Activated CD8-positive, alpha-beta memory T cell treated with anti-CD3 and anti-CD28 coated beads, Interleukin-2, amount 50 U/mL, for 4 hours (primary cell): Measurements from ENCODE around the gene MFAP2.

Source experiments
- DNase-seq: peaks from one replicate; pipeline ENCODE4 v3.0.0-alpha.2; 2020

The MFAP2 gene

DNA sequence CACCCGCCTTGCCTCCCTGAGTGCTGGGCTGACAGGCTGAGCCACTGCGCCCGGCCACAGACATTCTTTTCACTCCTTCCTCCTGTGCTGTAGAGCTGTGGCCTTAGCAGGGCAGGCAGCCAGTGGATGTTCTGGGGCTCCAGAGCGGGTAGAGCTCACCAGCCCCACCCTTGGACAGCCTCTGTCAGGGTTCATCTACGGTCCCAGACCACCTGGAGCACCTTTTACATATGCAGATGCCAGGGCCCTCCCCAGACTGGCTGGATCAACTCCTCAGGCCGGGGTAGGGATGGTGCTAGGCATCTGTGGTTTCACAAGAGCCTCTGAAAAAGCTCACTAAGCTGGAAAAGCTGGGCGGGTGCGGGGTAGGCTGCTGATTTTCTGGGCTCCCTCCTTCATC, 26.7 kb upstream of the MFAP2 start:
- DNase-seq: no peak

- no peak for DNase-seq
Observed at GRCh38 chr1:17005365-17005740, 24.9 kb upstream of the MFAP2 start.

- no peak for DNase-seq
Observed at GRCh38 chr1:17004466-17005364, 24.3 kb upstream of the MFAP2 start.

- DNase-seq: no peak
Observed at GRCh38 chr1:17002524-17002902, 22.1 kb upstream of the MFAP2 start.

DNA sequence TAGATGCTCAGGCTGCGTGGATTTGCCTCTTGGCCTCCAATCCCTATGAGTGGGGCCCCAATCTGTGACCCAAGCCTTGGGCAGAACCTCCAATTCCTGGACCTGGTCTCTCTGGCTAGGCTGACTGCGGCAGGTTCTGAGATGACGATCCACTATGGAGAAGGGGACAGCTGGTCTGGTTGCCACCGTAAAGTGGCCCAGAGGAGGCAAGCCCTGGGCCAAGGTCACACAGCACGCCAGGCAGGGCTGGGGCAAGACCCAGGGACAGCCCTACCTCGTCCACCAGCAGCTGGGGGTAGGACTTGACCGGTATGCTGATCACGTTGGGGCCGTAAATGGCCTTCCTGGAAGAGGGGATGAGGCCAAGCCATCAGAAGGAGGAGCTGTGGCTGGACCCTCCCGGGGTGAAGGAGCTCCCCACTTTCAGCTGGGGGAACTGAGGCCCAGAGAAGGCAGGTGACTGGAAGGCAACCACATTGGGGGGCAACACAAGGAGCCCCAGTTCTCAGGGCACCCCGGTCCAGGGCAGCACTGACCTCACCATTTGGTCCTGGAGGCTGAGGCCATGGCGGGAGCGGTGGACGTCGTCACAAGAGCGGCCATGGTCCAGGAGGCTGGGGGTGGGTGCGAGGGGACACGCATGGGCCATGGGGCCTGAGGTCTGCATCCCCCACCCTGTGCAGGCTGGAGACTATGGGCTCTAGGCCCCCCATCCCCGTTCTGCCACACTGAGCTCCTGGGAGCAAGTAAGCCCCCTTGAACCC, 21.5 kb upstream of the MFAP2 start:
- no peak for DNase-seq

DNA sequence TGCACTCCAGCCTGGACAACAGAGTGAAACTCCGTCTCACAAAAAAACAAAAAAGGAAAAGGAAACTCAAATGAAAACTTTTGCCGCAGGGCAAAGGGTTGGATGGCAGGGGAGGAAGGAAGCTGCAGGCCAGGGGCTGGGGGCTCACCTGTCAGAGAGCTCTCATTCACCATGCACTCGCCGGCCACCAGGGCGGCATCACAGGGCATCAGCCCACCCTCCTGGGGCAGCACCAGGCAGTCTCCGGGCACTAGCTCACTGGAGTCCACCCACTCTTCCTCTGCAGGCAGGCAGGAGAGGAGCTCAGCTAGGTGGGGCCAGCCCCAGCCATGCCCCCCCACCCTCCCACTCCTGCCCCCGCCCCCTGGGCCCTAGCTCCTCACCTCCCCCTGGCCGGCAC, 19.4 kb upstream of the MFAP2 start:
- no peak for DNase-seq

DNA sequence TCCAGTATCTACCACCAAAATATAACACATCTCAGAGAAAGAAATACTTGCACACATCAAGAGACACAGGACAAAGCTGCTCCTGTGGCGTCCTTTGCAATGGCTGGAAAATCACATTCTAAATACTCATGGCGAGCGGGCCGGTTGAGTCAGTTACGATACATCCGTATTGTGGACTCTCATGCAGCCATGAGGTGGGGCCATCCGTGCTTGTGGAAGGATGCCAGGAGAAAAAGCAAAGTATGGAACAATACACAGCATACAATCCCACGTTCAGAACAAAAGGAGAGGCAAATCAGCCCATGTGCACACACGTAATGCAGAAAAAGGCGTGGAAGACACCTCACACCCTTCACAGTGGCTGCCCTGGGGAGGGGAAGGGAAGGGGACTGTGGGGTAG, 18.2 kb upstream of the MFAP2 start:
- DNase-seq: no peak

DNA sequence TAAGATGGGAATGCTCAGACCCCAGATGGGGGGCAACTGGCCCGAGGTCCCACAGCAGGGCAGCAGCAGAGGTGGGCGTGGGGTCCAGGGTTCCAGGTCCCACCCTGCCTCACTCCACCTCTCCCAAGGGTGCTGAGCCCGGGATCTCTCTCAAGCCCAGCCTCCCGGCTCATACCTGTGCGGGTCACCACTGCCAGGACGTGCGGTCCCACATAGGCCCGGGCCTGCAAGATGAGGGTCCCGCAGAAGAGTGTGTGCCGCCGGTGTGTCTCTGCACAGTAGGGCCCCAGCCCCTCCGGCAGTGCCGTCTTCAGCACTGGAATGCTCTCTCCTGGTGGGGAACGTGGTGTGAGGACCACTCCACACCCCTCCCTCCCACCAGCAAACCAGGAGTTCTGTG, 16.4 kb upstream of the MFAP2 start:
- no peak for DNase-seq

DNA sequence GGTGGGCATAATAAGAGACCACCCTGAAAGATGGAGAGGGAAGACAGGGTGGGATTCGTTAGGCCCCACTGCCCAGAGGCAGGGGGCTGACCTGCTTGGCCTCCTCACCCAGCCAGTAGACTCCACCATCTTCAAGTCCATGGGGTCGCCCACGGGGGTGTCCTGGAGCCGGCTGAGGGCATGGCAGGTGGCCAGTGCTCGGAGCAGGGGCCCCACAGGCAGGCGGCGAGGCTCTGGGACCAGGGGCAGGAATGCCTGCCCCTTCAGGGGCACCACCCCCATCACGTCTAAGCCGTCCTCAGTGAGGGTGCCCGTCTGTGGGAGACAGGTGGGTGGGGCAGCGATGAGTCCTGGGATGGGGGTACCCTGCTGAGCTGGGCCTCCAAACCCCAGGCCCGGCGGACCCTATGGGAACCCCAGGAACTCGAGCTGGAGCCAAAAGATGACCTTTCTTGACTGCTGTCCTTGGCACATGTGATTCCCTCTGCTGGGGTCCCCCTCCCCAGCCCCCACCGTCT, 13.2 kb upstream of the MFAP2 start:
- no peak for DNase-seq

DNA sequence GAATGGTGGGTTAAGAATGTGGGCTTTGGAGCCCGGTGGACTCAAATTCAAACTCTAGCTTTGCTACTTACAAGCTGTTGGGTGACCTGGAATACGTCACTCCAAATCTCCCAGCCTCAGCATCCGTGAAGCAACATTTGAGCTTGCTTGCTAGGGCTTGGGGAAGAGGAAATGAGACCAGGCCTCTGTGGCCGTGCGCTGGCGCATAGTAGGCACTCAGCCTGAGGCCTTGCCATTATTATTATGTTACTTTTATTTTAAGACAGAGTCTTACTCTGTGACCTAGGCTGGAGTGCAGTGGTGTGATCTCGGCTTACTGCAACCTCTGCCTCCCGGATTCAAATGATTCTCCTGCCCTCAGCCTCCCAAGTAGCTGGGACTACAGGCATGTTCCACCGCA, 12.3 kb upstream of the MFAP2 start:
- no peak for DNase-seq

- no peak for DNase-seq
Observed at GRCh38 chr1:16992102-16992501, 11.7 kb upstream of the MFAP2 start.

DNA sequence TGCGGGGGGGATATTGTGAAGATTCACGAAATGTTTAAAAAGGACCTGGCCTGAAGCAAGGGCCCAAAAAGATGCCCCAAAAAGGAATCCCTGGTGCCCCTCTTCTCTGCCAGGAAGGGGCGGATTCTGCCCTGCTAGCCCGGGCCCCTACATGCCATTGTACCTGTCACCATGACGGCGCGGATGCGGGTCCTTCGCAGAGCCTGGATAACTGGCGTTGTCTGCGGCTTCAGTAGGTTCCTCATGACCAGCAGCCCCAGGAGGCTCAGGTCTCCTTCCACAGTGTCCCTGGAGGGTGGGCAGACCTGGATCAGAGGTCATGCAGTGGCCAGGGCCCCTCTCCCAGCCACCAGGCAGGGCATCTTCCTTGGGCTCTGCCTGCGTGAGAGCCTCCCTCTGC, 11.2 kb upstream of the MFAP2 start:
- DNase-seq: no peak

GRCh38 chr1:16989676-16990391, 9.4 kb upstream of the MFAP2 start:
- DNase-seq: no peak

GRCh38 chr1:16988210-16988609, 7.8 kb upstream of the MFAP2 start:
- DNase-seq: no peak

DNA sequence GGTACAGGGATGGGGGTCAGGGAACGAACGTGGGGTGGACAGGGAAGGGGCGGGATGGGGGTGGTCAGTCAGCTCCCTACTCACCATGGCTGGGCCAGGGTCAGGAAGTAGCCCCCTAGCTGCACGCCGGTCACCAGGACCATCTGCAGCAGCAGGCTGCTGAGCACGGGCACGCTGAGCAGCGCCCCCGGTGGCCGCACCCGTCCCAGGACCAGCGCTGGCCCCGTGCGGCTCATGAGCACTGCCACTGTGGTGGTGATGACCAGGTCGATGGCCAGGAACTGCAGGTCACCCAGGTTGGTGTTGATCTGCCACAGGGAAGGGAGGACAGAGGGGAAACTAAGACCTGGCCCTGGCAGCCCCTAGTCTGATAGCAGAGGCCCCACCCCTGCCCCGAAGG, 6.5 kb upstream of the MFAP2 start:
- no peak for DNase-seq

DNA sequence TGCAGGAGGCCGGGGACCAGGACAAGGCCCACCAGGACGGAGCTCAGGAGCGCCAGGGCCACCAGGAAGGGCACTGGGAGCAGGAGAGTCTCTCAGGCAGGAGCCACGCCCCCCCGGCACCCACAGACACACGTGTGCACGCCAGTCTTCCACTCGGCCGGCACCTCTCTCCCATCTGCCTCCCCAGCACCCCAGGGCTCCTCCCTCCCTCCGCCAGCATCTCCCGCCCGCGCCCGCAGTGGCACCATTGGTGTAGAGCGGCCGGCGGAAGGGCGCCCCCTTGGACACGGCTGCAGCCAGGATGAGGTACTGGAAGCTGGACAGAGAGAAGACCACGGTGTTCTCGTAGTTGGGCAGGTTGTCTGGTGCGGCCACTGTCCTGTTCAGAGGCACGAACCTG, 6.1 kb upstream of the MFAP2 start:
- DNase-seq: no peak

DNA sequence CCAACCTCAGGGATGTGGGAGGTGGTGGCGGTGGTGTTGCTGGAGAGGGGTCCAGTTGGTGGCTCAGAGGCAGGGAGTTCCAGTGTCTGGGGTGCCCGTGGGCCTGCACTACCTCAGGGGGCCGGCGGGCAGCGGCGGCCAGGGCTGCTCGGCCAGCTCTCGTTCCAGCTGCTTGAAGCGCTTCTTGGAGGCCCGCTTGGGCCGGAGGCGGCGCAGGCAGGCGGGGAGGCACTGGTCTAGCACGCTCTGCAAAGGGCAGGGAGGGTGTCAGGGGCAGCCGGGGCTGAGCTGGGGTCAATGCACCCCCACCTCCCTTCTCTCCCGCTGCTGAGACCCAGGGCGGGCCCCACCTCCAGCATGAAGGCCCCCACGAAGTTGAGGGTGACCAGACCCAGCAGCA, 5.7 kb upstream of the MFAP2 start:
- no peak for DNase-seq

- no peak for DNase-seq
Observed at GRCh38 chr1:16984717-16985116, 4.3 kb upstream of the MFAP2 start.

GRCh38 chr1:16983649-16984048, 3.2 kb upstream of the MFAP2 start:
- no peak for DNase-seq

DNA sequence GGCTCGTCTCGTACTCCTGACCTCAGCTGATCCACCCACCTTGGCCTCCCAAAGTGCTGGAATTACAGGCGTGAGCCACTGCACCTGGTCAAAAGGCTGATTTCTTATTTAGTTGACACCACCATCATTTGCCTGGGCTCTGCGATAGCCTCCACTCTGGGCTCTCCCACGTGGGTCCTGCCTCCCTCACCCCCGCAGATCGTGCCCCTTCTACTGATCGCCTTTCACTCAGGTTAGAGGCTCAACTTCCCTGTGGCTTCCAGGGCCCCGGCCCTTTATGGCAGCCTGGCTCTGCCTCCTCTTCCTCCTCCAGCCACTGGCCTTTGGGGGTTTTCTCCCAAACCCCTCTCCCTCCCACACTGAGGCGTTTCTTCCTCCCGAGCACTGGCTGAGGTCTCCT, 2.5 kb upstream of the MFAP2 start:
- no peak for DNase-seq

DNA sequence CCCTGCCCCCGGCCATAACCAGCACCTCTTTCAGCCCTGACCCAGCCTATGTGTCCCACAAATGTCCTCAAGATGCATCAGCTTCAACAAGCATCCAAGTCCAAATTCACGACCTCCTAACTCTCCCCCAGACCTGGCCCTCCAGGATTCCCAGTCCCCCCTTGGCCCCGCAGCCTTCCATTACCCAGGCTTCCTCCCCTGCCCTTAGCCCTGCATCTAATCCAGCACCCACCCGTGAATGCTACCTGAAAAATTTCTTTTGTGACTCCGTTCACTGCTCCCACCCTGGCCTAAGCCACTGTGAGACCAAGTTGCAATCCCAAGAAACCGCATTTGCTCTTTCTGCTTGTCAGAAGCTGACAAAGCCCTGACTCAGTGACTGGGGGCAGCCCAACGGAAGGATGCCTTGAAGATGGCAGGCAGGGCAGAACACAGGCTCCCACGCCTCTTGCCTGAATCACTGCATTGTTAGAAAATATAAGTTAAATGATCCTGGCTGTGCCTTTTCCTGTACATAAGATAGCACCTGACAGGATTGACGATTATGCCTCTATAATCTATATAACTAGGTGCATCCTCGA, 939 bp upstream of the MFAP2 start:
- DNase-seq: no peak

GRCh38 chr1:16979475-16980327, 719 bp downstream of the MFAP2 start:
- DNase-seq: no peak
